ENCODE measurements around the gene DYRK1A. TPM values are rescaled to one million over a fixed set of nuclear protein-coding genes. Genes with fewer than 3 reads are reported as not detected.

Gene DYRK1A
- polyA plus RNA-seq, 12 donors, result 53.7 to 71.2 (median 62.3) TPM; not detected in 1

DNA sequence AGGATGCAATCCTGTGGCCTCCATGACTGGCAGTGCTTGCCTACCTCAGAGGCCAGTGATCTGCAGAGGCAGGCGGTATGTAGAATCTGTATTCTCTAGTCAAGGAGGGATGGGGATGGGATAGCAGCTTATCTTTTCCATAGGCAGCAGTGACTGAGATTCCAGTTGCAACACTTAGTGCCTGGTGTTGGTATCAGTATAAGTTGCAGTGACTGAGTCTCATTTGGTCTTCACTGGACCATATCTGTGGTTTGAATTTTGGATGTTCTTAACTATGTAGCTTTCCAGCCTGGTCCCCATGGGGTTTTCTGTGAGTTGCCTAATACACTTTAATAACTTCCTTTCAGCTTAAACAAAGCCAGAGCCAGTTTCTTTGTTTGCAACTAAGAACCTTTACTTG lies 16.5 kb downstream of the DYRK1A start:
- DNase-seq, result no peak

DNA sequence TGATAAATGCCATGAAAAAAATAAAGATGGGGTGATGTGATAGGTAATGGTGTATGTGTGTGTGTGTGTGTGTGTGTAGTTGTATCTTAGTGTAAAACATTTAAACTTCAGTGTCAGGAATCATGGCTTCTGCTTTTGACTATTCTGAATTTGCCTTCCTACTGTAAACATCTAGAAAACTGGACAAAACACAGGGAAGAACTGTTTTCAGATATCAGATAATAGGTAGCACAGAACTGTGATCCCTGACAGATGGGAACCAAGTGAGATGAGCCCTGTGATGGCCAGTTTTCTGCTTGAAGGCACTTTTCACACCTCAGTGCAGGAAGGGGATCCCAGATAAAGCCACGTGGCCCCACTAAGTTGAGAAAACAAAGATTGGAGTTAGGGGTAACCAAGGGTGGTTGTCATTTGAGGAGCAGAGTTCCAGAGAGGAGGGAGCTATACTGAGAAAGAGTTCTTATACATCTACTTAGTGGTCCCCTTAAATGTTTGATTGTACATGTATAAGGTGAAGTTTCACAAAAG lies 17.3 kb downstream of the DYRK1A start:
- DNase-seq, result no peak

DNA sequence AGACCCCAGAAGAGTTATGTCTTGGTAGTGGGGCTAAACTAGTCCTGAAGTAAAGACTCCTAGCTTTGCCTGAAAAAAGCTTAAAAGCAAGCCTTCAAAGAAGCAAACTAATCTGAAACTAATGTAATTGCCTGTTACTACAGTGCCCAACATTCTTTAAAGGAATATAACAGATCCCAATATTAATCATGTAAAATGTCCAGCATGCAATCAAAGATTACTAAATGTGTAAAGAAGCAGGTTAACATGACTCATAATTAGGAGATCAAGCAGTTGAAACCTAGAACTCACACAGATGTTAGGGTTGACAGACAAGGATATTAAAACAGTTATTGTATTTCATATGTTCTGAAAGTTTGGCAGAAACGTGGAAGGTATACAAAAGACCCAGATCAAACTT lies 17.8 kb downstream of the DYRK1A start:
- DNase-seq, result no peak

DNA sequence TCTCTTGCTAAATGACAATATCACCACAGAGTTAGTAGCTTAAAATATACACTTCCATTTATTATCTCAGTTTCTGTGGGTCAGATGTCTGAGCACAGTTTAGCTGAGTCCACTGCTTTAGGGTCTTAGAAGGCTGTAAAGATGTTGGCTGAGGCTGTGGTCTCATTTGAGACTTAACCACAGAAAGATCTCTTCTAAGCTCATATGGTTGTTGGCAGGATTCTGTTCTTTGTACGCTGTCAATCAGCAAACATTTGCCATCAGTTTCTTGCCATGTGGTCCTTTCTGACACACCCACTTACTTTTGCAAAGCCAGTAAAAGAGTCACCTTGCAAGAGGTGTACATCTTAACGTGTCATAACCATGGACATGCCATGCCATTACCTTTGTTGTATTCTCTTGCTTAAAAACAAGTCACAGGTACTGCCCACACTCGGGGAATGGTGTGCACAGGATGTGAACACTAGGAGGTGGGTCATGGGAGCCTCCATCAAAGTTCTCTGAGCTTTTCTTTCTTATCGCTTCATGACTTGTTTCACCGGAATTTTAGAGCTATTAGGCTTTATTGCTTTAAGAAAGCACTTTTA lies 18.7 kb downstream of the DYRK1A start:
- DNase-seq, result no peak

DNA sequence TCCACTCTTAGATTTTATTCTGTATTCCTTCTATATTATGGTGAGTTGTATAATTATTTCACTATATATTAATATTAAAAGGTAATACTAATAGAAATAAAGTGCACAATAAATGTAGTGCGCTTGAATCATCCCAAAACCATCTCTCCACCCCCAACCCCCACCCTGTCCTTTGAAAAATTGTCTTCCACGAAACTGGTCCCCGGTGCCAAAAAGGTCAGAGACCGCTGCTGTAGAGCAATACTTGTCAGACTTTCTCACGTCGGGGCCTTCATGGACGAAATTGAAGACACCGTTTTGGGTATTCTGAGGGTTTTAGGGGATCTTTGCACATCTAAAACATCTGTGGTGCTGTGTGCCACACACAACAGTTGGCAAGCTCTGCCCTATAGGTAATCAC lies 19.6 kb downstream of the DYRK1A start:
- DNase-seq, result no peak

DNA sequence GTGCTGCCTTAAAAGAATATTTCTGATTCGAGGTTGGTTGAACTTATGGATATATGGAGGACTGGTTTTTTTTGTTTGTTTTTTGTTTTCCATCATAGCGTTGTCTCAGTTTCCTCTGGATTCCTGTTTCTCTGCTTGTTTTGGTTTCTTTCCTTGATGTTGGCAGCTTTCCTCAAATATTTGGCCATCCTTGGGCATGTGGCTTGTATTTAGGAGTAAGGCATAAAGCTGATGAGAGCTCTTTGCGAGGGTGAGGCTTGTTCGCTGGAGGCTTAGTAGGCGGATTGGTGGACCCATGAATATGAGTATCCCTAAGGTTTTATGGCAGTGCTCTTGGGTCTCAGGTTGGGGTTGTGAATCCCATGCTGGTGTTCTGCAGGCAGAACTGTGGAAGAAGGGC lies 22.9 kb downstream of the DYRK1A start:
- no peak for DNase-seq

DNA sequence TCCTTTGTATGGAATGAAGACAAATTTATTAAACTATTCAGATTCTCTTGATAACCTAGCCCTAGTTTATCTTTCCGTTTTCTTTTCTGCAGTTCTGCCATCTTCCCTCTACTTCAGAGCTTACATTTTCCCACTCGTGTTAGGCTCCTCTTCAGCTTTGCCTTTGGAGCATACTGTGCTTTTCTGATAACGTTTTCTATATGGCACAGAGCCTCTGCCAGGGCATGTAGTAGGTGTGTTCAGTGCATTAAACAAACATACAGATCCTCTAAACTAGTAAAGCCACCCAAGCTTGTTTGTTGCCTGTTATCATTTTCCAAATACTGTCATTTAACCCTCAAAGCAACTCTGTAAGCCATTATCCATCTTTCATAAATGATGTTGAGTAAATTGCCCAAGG lies 25.1 kb downstream of the DYRK1A start:
- DNase-seq, result no peak

DNA sequence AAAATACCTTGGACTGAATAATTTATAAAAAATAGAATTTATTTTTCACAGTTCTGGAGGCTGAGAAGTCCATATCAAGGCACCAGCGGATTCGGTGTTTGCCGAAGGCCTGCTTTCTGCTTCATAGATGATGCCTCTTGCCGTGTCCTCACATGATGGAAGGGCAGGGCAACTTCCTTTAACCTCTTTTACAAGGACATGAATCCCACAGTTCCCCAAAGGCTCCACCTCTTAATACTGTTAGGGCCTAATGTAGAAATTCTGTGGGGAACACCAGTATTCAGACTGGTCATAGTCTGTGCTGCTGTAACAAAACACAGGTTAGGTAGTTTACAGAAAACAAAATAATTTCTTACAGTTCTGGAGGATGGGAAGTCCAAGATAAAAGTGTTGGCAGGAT lies 25.9 kb downstream of the DYRK1A start:
- DNase-seq, result no peak

DNA sequence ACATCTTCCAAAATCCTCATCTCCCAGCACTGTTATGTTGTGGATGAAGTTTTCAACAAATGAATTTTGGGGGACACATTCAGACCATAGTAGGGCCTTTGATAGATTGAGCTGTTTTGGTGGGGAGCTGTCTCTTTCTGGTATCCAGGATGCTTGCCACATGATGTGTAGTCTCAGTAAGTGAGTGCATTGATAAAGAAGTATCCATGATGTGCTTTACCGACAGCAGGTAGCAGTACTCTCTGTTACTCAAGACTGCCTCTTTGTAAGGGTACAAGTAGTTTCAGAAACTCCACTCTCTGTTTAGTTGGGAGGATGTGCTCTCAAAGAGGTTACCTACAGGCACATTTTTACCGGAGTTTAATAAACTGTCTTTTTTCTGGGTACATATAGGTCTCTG lies 26.5 kb downstream of the DYRK1A start:
- no peak for DNase-seq

DNA sequence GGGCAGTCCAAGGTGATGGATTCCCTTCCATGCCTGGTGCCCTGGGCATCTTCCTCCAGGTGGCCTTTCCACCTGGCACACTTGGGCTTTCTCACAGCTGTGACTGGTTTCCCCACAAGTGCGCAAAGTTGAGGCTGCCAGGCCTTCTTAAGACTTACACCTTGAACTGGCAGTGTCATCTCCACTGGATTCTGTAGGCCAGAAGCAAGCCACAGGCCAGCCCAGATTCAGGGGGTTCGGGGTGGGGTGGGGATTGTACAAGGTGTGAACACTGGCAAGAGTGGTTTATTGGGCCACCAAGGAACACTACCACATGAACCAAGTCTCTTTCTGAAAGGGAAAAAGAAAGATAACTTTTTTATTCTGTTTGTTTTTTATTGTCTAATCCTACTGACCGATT lies 27.2 kb downstream of the DYRK1A start:
- DNase-seq, result no peak

DNA sequence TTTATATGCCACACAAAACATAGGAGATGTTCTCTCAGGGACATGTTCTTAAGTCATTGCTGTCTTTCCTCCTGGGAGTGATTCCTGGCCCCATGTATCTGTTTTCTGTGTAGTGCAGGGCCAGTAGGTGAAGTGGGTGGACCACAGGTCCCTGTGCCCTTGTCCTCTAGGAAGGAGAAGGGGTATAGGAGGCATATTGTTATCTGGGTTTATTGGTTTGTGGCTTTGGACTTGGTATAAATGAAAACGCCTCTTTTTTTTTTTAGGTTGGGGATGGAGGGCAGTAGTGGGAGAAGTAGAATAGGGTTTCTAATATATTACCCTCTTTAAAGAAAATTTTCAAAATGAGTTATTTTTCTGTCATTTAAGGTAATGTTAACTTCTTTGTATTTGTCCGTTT lies 29.4 kb downstream of the DYRK1A start:
- no peak for DNase-seq

DNA sequence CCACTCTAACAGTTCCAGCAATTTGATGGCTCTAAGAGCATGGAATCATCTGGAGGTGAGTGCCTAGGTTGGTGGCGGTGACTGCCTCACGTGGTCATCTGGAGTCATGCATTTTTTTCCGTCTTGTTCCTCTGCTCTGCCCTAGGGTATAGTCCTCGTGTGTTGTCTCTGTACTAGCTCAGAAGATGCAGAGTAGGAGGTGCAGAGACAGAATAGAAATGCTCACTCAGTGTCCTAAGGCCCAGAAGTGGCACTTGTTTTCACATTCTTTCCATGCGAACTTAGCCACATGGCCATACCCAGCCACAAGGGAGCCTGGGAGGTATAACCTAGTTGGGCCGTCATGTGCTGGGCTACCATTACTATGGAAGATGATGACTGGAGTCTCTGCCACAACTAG lies 30.3 kb downstream of the DYRK1A start:
- no peak for DNase-seq

DNA sequence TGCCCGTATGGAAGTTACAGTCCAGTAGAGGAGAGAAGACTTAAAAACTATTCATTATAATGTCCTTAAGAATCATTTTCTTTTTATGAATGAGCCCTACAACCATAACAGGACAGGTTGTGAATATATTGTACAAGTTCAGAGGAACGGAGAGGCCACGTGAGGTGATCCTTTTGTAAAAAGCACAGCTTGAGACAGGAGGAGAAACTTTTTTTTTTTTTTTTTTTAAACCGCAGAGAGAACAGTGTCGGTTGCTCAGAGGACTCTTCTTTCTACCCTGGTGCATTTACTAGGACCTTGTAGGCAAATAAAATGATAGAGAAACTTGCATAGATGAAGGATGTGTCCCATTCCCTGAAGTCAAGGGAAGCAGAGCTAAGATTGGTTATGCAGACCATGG lies 32.1 kb downstream of the DYRK1A start:
- no peak for DNase-seq

DNA sequence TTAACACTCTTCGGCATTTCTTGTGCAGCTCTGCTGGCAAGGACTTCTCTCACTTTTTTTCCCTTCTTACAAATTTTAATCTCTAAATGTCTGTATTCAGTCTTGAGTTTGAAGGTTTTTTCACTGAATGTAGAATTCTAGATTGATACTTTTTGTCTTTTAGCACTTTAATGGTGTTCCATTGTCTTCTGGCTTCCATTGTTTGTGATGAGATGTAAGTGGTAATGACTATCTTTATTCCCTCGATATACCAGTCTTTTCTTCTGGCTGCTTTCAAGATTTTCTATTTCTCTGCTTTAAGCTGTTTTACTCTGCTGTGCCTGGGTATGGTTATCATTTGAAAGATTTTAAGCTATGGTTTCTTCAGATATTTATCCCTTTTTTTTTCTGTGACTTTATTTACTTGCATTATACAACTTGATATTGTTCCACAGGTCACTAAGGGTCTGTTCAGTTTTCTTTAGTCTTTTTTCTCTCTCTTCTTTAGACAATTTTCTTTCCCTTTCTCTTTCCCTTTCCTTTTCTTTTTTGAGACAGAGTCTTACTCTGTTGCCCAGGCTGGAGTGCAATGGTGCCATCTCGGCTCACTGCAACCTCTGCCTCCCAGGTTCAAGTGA lies 35.8 kb downstream of the DYRK1A start:
- no peak for DNase-seq

DNA sequence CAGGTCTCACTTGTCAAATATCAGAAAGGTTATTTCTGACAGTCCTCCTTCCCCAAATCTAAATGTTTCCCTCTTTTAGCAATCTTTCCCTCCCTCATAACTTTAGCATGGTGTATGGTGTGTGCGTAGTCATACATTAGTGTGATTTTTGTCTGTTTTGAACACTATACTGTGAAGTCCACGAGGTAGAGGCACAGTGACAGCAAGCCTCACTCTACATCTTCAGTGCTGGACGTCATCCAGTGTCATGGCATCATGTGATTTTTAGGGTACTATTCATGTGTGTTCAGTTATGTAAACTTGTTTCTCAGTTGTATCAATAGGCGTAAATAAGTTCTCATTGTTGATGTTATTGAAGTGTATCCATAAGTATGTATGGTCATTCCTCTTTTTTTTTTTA lies 39.1 kb downstream of the DYRK1A start:
- no peak for DNase-seq

DNA sequence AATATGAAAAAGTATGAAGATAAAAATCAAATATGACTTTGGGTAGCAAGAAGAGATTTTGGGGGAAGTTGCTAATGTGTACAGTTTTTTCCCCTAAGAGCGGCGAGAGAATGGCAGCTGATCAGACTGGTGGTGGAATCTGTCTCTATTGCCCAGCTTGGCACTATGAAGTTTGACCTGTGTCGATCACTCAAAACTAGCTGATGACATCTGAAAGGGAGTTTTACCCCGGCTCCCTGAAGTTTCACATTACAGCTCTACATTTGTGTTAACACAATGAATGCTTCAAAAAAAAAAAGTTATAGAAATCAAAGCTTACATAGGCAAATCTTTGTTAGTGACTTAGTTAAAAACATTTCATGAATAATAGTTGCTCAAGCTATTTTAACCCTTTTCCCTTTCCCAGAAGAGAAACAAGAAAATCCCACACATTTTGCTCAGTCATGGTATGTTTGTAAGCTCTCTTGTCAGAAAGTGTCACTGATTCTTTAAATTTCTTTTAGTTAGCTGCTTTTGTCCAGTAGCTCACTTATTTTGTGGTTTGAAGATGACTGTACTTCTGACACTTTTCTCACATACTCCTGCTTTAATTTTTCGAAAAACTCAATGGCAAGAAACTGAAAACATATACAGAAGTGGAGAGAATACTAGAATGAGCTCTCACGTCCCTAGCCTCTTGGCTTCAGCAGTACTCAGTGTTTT lies 41.3 kb downstream of the DYRK1A start:
- DNase-seq, result no peak

DNA sequence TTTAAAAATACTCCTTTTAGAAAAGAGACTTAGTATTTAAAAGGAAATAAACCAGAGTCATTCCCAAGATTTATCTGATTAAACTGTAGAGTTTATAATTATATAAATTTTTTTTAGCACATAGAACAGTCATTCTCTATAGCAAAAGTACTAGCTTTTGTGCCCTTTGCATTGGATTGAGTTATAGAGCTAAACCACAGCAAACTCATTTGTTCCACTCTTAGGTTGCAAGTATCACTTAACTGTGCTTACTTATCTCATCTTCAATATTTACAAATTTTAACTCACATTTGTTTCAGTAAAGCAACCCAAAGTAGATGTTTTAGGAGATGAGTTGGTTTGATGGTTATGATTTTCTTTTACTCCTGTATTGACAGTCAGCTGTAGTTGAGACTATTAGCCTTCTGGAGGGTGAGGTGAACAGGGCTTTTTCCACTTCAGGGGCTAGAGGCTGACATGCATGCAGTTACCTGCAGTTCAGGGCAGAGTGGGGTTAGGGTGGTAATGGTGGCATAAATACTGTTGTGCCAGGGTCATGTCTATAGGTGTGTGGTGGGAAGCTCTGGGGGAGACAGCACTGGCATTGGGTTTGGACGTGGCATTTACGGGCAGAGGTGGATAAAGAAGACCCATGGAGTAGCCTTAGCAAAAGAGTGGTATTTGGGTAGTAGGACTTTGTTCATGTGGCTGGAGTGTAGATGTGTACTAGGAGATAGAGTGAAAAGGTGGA lies 42.1 kb downstream of the DYRK1A start:
- no peak for DNase-seq

DNA sequence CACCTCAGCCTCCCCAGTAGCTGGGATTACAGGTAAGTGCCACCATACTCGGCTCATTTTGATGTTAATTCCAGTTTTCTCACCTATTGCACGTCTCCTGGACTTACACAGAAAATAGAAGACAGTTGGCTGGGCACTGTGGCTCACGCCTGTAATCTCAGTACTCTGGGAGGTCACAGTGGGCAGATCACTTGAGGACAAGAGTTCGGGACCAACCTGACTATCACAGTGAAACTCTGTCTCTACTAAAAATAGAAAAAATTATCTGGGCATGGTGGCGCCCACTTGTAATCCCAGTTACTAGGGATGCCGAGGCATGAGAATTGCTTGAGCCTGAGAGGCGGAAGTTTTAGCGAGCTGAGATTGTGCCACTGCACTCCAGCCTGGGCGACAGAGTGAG lies 44.1 kb downstream of the DYRK1A start:
- no peak for DNase-seq

DNA sequence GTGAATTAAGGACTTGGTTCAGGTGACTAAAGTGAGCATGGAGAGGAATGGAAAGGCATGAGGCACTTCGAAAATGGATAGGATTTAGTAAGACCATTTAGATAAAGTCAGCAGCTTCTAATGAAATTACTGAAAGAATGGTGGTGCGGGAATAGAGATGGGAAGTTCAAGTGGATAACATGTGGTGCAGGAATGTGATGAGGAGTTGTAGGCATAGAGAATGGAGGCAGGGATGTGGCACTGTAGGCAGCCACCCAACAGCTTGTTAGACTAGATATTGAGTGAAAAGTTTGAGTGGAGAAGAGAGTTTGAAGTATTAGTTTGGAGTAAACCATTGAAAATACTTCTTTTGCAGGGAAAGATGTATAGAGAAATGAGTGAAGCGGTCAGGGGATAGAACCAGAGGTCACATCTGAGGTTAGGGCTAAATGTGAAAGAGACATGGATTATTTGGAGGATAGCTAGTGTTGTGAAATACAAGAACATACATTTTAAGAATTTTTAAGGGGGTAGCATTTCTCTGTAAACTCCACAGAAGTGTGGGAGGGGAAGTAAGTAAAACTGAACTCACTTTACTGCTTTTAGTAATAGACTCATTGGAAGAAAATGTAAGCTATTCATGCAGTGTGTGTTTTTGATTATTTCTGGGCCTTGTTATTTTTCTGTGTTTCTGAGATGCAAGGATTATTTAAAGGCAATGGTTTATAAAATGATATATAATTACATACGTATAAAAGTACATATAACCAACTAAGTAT lies 46.2 kb downstream of the DYRK1A start:
- no peak for DNase-seq

DNA sequence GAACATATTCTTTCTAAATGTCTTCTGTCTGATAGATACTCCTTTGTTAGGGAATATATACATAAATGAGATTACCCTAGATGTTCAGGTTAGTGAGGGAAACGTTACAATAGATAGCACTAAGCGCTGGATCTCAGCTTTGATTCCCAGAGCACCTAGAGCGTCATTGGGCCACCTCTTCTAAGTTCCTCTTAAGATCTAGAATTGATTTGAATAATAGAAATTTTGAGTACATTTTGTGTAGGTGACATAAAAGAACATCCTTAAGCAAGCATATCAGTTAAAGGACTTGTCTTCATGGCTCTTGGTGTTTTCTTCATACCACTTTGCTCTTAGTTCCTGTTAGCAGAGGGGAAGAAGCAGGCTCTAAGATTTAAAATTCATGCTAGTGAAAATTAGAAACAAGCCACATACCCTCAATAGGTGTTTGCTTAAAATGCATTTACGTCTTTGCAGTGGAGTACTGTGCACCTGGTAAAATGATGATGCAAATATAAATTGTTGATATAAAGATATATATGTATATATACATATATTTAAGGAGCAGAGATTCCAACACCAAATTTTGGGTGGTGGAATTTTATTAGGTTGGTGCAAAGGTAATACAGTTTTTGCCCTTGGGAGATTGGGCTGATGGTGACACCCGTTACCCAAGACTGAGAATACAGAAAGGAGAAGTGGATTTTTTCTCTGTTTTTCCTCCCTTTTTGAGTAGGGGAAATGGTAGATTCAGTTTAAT lies 47.1 kb downstream of the DYRK1A start:
- no peak for DNase-seq

All from muscle of arm (tissue), 12 donors.